Small intestine (tissue), 4 donors: ENCODE measurements around the gene RTEL1. TPM values are rescaled to one million over a fixed set of nuclear protein-coding genes. Genes with fewer than 3 reads are reported as not detected.

Experiments
- polyA plus RNA-seq, 4 donors: library from polyadenylated mRNA; stranded (reverse) in 3 of 4; unstranded in 1 of 4; fragments of 200-250 nt in 3 of 4; fragments of 120-200 nt in 1 of 4; gene quantifications; one replicate each; pipeline versions ENCODE4 v1.2.1 to v1.2.3, GENCODE V29; 2013
- donor health status: healthy with polysubstance abuse.
- donor health status: Bipolar disorder and iron deficiency.
- donor health status: healthy.

RTEL1 gene
- polyA plus RNA-seq, 4 donors: 3.5 to 15.0 (median 10.5) TPM

Other genes starting within 250 kb of the RTEL1 start
- 1 to 10 TPM in 1 of 4 donors, under 1 TPM in 2, not detected in 1; 0.27 to 1.4 (median 0.65) TPM for gene KCNQ2, start 185.7 kb upstream of the RTEL1 start, polyA plus RNA-seq
- gene EEF1A2, start 159.2 kb upstream of the RTEL1 start, polyA plus RNA-seq: 10 to 100 TPM in 2 of 4 donors, 1 to 10 TPM in 2; 3.1 to 18.6 (median 9.7) TPM
- 100 to 1,000 TPM; 273 to 356 (median 295) TPM for gene PPDPF, start 137.5 kb upstream of the RTEL1 start, polyA plus RNA-seq
- 10 to 100 TPM in 3 of 4 donors, under 1 TPM in 1; 0.56 to 87.0 (median 47.5) TPM for gene PTK6, start 120.9 kb upstream of the RTEL1 start, polyA plus RNA-seq
- gene SRMS, start 110.6 kb upstream of the RTEL1 start, polyA plus RNA-seq: under 1 TPM in 1 of 4 donors, not detected in 3; 0.18 TPM
- under 1 TPM in 2 of 4 donors, not detected in 2; 0.22 to 0.25 TPM for gene FNDC11, start 104.2 kb upstream of the RTEL1 start, polyA plus RNA-seq
- gene HELZ2, start 84.1 kb upstream of the RTEL1 start, polyA plus RNA-seq: 10 to 100 TPM in 2 of 4 donors, 1 to 10 TPM in 2; 3.8 to 14.2 (median 9.4) TPM
- 10 to 100 TPM in 1 of 4 donors, 1 to 10 TPM in 3; 8.4 to 10.4 (median 9.6) TPM for gene GMEB2, start 31.2 kb upstream of the RTEL1 start, polyA plus RNA-seq
- gene STMN3, start 4.9 kb upstream of the RTEL1 start, polyA plus RNA-seq: 10 to 100 TPM in 1 of 4 donors, 1 to 10 TPM in 3; 1.1 to 21.4 (median 5.2) TPM
- gene TNFRSF6B, start 38.3 kb downstream of the RTEL1 start, polyA plus RNA-seq: 10 to 100 TPM in 1 of 4 donors, 1 to 10 TPM in 3; 1.9 to 15.9 (median 5.8) TPM
- gene ARFRP1, start 49.7 kb downstream of the RTEL1 start, polyA plus RNA-seq: 10 to 100 TPM; 21.5 to 78.6 (median 60.8) TPM
- 10 to 100 TPM; 20.5 to 39.8 (median 30.6) TPM for gene ZGPAT, start 49.7 kb downstream of the RTEL1 start, polyA plus RNA-seq
- gene LIME1, start 78.4 kb downstream of the RTEL1 start, polyA plus RNA-seq: 10 to 100 TPM in 3 of 4 donors, 1 to 10 TPM in 1; 6.1 to 48.4 (median 22.6) TPM
- 10 to 100 TPM; 11.6 to 69.9 (median 17.6) TPM for gene SLC2A4RG, start 81.5 kb downstream of the RTEL1 start, polyA plus RNA-seq
- 1 to 10 TPM in 3 of 4 donors, not detected in 1; 1.1 to 3.1 (median 2.6) TPM for gene ZBTB46, start 173.0 kb downstream of the RTEL1 start, polyA plus RNA-seq
- gene ABHD16B, start 203.2 kb downstream of the RTEL1 start, polyA plus RNA-seq: under 1 TPM in 2 of 4 donors, not detected in 2; 0.34 to 0.67 TPM
- 10 to 100 TPM; 65.6 to 87.7 (median 70.0) TPM for gene TPD52L2, start 207.0 kb downstream of the RTEL1 start, polyA plus RNA-seq
- gene DNAJC5, start 236.8 kb downstream of the RTEL1 start, polyA plus RNA-seq: 10 to 100 TPM; 20.6 to 52.3 (median 40.3) TPM